Skeletal muscle tissue (tissue), 4 donors: ENCODE measurements around the gene OR4D1. TPM values are rescaled to one million over a fixed set of nuclear protein-coding genes. Genes with fewer than 3 reads are reported as not detected.

ENCODE experiments used
- H3K27ac ChIP-seq: one replicate; pipeline ENCODE4 v1.7.0; 2013; ENCODE audit warnings: mild to moderate bottlenecking, low read depth, low read length, inconsistent platforms
- H3K27me3 ChIP-seq, 3 donors: one replicate each; pipeline ENCODE4 v1.7.0; 2013; ENCODE audit warnings: low read length in 3 of 3; ENCODE audit not compliant: control insufficient read depth in 3 of 3, insufficient read depth in 3 of 3
- H3K36me3 ChIP-seq, 3 donors: one replicate each; pipeline ENCODE4 v1.7.0; 2013; ENCODE audit warnings: low read length in 3 of 3; ENCODE audit not compliant: control insufficient read depth in 3 of 3, insufficient read depth in 3 of 3
- H3K4me1 ChIP-seq, 3 donors: one replicate each; pipeline ENCODE4 v1.7.0; 2013; ENCODE audit warnings: low read length in 3 of 3, mild to moderate bottlenecking in 3 of 3; ENCODE audit not compliant: control insufficient read depth in 3 of 3, insufficient read depth in 3 of 3
- H3K4me3 ChIP-seq, 3 donors: one replicate each; pipeline ENCODE4 v1.7.0; 2013; ENCODE audit warnings: low read length in 3 of 3
- H3K9ac ChIP-seq, 3 donors: one replicate each; pipeline ENCODE4 v1.7.0; 2013; ENCODE audit warnings: low read length in 3 of 3, mild to moderate bottlenecking in 3 of 3, moderate library complexity in 2 of 3, low read depth in 1 of 3
- H3K9me3 ChIP-seq, 3 donors: one replicate each; pipeline ENCODE4 v1.7.0; 2013; ENCODE audit warnings: low read length in 3 of 3; ENCODE audit not compliant: control insufficient read depth in 3 of 3
- total RNA-seq: library from RNA; depleted of rRNA; stranded (reverse); fragments of >200 nt; gene quantifications from one replicate; pipeline ENCODE4 v1.2.3, GENCODE V29; 2014
- donor health status: Osteomylitis.

Gene OR4D1
- total RNA-seq, 1 donor from 2014 or later: not detected

DNA sequence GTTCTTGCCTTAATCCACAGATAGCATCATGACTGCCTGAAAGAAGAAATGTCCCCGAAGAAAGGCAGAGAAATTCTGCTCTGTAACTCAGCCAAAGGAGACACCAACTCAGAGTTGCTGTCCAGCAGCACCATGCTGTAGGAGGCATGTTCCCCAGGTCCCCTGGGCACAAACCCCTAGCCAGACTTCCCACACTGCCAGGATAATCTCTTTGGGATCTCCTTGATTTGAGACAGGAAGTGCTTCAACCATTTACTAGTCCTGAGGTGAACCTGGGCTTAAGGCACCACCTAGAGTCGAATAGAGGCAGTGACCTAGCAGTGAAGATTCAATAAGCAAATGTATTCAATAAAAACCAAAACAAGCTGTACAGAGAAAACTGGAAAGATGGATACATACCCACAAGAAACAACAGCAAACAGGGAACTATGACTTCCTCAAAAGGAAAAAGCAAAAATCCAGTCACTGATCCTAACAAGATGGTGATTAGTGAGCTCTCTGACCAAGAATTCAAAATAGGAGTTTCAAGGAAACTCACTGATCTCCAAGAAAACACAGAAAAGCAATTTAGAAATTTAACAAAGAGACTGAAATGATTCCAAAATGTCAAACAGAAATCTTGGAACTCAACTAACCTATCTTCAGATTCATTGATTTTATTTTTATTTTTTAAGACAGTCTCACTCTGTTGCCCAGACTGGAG is 24.3 kb downstream of the OR4D1 start:
- Histone ChIP-seq H3K9ac (no peak overlapping the region), H3K4me3 (no peak overlapping the region), H3K4me1 (no peaks in the 10 kb centered on the region), H3K9me3 (no peaks in the 10 kb centered on the region), H3K27me3 (peaks cover 5 to 7% (median 6%) of the 10 kb centered on the region in 3 donors), H3K27ac (no peak overlapping the region), H3K36me3 (no peaks in the 10 kb centered on the region)

DNA sequence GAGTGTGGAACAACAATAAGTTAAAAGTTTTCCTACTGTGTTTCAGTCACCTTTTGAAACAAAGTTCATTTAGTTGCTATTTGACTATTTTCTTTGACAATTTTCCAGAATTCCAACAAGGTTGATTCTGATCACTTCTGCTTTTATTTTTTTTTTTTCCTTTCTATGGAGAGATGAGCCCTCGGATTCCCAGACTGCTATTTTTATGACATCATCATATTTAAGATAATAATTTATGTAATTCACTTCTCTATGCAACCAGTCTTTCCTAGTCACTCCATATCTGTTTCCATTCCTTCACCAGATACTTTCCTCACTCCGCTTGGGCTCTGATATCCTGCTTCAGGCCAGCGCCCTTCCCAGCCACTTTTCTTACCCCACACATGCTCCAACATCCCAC is 26.7 kb downstream of the OR4D1 start:
- no peak overlapping the region for H3K9ac ChIP-seq
- H3K36me3 ChIP-seq: no peaks in the 10 kb centered on the region
- no peaks in the 10 kb centered on the region for H3K9me3 ChIP-seq
- peaks cover 5 to 7% (median 6%) of the 10 kb centered on the region in 3 donors for H3K27me3 ChIP-seq
- H3K4me3 ChIP-seq: no peak overlapping the region
- H3K4me1 ChIP-seq: no peaks in the 10 kb centered on the region
- no peak overlapping the region for H3K27ac ChIP-seq

DNA sequence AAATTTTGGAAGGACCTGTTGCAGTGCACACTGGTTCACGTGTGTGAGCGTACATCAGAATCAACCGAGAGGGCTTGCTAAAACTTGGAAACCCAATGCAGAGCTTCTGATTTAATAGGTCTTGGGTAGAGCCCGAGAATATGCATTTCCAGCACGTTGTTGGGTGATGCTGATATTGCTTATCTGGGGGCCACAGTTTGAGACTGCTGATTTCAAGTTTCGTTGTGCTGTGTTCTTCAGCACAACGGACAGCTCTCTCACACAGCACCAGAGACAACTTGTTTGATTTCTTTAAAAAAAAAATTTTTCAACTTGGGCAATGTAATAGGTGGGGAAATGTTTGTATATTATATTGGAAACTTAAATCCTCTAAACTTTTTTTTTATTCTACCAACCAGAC is 28.0 kb downstream of the OR4D1 start:
- Histone ChIP-seq H3K27ac (no peak overlapping the region), H3K4me3 (no peak overlapping the region), H3K9me3 (no peaks in the 10 kb centered on the region), H3K36me3 (no peaks in the 10 kb centered on the region), H3K4me1 (no peaks in the 10 kb centered on the region), H3K9ac (no peak overlapping the region), H3K27me3 (peaks cover 0 to 10% (median 6%) of the 10 kb centered on the region in 3 donors)

DNA sequence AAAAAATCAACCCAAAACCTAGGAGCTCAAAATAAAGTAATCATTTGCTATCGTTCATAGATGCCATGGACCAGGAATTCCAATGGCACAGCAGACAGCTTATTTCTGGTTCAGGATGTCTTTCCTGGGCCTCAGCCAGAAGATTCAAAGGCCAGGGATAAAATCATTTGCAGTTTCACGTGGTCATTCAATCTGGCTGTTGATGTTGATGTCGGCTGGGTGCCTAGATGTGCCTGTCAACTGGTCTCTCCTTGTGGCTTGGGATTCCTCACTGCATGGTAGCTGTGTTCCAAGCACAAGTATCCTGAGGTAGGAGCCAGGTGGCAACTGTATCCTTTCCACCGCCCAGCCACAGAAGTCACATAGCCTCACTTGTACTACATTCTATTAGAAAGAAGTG is 33.6 kb downstream of the OR4D1 start:
- Histone ChIP-seq H3K9me3 (no peaks in the 10 kb centered on the region), H3K9ac (no peak overlapping the region), H3K27me3 (peaks cover 0 to 4% (median 4%) of the 10 kb centered on the region in 3 donors), H3K4me1 (peaks cover 0 to 3% (median 2%) of the 10 kb centered on the region in 3 donors), H3K36me3 (no peaks in the 10 kb centered on the region), H3K4me3 (no peak overlapping the region), H3K27ac (no peak overlapping the region)

DNA sequence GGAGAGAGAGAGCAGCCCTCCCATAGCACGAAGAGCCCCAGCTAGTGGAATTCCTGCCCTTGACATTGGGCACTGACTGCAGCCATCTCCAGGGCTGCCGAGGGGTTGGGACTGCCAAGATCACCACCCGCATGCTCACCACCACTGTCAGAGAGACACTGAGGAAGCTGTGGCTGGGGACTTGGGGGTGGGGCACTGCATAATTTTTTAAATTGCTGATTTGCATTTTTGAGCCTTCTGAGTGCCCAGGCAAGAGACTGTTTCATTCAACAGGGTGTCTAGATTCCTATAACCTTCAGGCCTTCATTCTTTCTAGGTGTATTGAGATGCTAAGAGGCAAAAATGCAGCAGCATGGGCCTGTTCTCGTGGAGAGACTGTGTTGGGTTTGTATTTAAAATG is 35.3 kb downstream of the OR4D1 start:
- Histone ChIP-seq H3K27ac (no peak overlapping the region), H3K4me1 (peaks cover 0 to 3% (median 2%) of the 10 kb centered on the region in 3 donors), H3K4me3 (no peak overlapping the region), H3K27me3 (peaks cover 3 to 8% (median 7%) of the 10 kb centered on the region in 3 donors), H3K9me3 (no peaks in the 10 kb centered on the region), H3K9ac (no peak overlapping the region), H3K36me3 (no peaks in the 10 kb centered on the region)

DNA sequence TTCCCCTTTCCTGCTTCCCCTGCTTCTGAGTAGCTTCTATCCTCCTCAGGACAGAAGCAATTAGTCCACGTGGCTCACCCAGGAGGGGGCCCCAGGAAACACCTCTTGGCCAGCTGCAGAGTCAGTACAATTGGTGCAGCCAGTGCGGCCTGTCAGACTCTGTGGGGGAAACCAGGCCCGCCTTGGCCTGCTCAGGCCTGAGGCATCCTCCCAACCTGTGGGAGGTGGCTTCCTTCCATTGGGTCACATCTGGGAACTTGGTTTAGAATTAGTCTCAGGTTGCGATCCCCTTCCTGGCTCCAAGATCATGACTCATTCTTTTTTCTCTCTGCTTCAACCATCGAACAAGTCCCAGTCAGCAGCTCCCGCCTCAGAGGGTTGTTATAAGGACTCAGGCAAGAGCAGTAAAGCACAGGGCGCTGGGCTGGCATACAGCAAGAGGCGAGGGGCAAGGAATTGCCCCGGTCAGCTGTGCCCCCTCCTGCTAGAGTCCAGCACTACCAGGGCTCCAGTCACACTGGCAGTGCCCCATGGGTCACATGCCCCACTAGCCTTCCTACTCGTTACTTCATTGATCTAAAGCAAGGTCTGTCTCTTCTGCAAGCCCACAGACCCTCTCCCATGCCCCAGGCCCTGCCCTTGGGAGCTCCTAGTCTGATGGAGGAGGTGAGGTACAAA is 36.3 kb downstream of the OR4D1 start:
- Histone ChIP-seq H3K9me3 (no peaks in the 10 kb centered on the region), H3K9ac (no peak overlapping the region), H3K4me1 (peaks cover under 1 to 3% (median 2%) of the 10 kb centered on the region in 3 donors), H3K27me3 (peaks cover 3 to 10% (median 8%) of the 10 kb centered on the region in 3 donors), H3K27ac (no peak overlapping the region), H3K36me3 (no peaks in the 10 kb centered on the region), H3K4me3 (no peak overlapping the region)

DNA sequence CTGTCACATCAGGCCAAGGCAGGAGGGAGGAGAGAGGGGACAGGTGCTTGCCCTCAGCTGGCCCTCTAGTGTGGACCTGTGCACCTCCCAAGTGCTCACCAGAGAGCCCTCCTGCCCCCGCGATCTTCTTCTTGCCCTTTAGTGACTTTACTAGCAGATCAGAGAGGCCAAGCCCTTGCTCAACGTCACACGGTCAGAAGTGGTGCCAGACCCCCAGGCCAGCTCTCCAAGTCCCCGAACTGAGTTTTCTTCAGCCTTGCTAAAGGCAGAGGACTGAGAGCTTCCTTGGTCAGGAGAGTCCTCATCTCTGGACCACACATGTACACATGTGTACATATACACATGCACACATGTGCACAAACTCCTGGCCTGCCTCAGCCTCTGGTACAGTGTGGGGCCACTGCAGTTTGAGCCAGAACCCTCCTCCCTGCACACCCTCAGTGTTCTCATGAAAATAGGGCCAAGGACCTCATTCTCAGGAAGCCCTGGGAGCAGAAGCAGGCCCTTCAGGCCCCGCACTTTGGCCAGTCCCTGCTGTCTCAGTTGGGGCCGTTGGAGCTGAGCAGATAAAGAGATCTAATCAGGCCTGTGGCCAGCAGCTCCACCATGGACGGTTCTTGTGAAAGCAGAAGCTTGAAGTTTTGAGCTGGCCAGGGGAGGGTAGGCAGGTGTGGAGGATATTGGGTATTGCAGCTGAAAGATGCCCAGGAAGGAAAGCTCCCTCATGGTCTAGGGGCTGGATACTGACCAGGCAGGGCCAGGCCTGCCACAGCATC is 37.0 kb downstream of the OR4D1 start:
- Histone ChIP-seq H3K27ac (no peak overlapping the region), H3K27me3 (peaks cover 5 to 17% (median 13%) of the 10 kb centered on the region in 3 donors), H3K36me3 (no peaks in the 10 kb centered on the region), H3K9ac (no peak overlapping the region), H3K4me1 (peaks cover 3 to 7% (median 5%) of the 10 kb centered on the region in 3 donors), H3K9me3 (no peaks in the 10 kb centered on the region), H3K4me3 (no peak overlapping the region)

DNA sequence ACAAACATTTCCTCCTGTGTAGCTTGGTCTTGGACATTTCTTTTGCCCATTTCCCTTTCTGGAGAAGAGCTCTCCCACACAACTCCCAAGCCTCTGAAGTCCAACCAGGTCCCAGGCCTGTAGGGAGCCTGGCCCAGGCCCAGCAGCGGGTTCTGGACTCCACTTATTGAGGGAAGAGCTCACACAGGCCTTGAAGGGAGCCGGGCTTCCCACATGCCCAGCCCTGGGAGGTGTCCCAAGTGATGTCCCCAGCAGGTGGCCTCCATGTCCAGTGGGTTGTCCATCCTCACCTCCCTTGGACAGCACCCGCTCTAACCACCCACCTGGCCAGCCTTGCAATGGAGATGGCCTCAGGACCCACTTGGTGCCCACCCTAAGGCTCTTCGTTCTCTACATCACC is 38.4 kb downstream of the OR4D1 start:
- H3K9me3 ChIP-seq: no peaks in the 10 kb centered on the region
- H3K4me3 ChIP-seq: no peak overlapping the region
- H3K9ac ChIP-seq: no peak overlapping the region
- peaks cover 18 to 27% (median 20%) of the 10 kb centered on the region in 3 donors for H3K27me3 ChIP-seq
- H3K36me3 ChIP-seq: no peaks in the 10 kb centered on the region
- H3K27ac ChIP-seq: no peak overlapping the region
- H3K4me1 ChIP-seq: peaks cover 3 to 8% (median 5%) of the 10 kb centered on the region in 3 donors

DNA sequence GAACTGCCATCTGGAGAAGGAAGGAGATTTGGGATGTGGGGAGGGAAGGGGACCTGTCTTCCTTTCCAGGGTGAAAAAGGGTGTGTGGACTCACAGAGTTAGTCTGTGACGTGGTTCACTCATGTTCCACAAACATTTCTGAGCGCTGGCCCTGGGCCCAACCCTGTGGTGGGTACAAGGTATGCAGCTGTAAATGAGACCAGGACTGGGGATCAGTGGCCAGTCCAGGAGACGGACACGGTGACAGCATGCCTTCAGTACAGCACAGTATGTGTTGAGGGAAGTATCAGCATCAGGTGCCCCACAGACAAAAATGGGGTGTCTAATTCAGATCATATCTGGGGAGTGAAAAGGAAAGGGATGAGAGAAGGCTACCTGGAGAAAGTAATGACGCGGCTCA is 38.9 kb downstream of the OR4D1 start:
- H3K27ac ChIP-seq: no peak overlapping the region
- H3K27me3 ChIP-seq: peaks cover 20 to 29% (median 23%) of the 10 kb centered on the region in 3 donors
- H3K9ac ChIP-seq: no peak overlapping the region

More for the DNA sequence above, 38.9 kb downstream of the OR4D1 start:
- H3K9me3 ChIP-seq: no peaks in the 10 kb centered on the region
- no peak overlapping the region for H3K4me3 ChIP-seq
- H3K36me3 ChIP-seq: no peaks in the 10 kb centered on the region
- H3K4me1 ChIP-seq: peaks cover 0 to 8% (median 4%) of the 10 kb centered on the region in 3 donors
